LNCAP (cell line): ENCODE results near the gene CGNL1.

Experiments used
- CTCF ChIP-seq: fragments of 450-650 bp; IDR thresholded peaks from 2 replicates; pipeline ENCODE4 v1.5.1; 2017; ENCODE audit warnings: mild to moderate bottlenecking

CGNL1 gene

GRCh38 chr15:57566834-57567233, 190.5 kb downstream of the CGNL1 start:
- TF ChIP-seq CTCF, result no peak

GRCh38 chr15:57567891-57568290, 191.6 kb downstream of the CGNL1 start:
- TF ChIP-seq CTCF, result no peak

- TF ChIP-seq CTCF, result no peak
Measured at GRCh38 chr15:57568299-57568698, 192.0 kb downstream of the CGNL1 start.

- no peak for TF ChIP-seq CTCF
Measured at GRCh38 chr15:57570340-57570739, 194.0 kb downstream of the CGNL1 start.

GRCh38 chr15:57570994-57571393, 194.7 kb downstream of the CGNL1 start:
- TF ChIP-seq CTCF, result no peak

GRCh38 chr15:57571725-57572124, 195.4 kb downstream of the CGNL1 start:
- TF ChIP-seq CTCF, result no peak

GRCh38 chr15:57572468-57572867, 196.2 kb downstream of the CGNL1 start:
- TF ChIP-seq CTCF, result no peak

- TF ChIP-seq CTCF, result no peak
Measured at GRCh38 chr15:57573151-57573550, 196.8 kb downstream of the CGNL1 start.
